HG03558 (cell line): Measurements from ENCODE around the gene PTBP3.
"Not testable (repeated sequence)": the region's sequence is repeated elsewhere in the genome, so short reads cannot be mapped to it uniquely, and the experiment has no call there.

Experiments used
- ATAC-seq: cut with Tn5 transposase; IDR thresholded peaks from one replicate; pipeline ENCODE4 v1.9.1; 2021; ENCODE audit warnings: moderate number of reproducible peaks; ENCODE audit not compliant: unreplicated experiment; ENCODE audit errors: extremely low read depth

The PTBP3 gene, protein sequence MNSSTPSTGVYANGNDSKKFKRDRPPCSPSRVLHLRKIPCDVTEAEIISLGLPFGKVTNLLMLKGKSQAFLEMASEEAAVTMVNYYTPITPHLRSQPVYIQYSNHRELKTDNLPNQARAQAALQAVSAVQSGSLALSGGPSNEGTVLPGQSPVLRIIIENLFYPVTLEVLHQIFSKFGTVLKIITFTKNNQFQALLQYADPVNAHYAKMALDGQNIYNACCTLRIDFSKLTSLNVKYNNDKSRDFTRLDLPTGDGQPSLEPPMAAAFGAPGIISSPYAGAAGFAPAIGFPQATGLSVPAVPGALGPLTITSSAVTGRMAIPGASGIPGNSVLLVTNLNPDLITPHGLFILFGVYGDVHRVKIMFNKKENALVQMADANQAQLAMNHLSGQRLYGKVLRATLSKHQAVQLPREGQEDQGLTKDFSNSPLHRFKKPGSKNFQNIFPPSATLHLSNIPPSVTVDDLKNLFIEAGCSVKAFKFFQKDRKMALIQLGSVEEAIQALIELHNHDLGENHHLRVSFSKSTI

DNA sequence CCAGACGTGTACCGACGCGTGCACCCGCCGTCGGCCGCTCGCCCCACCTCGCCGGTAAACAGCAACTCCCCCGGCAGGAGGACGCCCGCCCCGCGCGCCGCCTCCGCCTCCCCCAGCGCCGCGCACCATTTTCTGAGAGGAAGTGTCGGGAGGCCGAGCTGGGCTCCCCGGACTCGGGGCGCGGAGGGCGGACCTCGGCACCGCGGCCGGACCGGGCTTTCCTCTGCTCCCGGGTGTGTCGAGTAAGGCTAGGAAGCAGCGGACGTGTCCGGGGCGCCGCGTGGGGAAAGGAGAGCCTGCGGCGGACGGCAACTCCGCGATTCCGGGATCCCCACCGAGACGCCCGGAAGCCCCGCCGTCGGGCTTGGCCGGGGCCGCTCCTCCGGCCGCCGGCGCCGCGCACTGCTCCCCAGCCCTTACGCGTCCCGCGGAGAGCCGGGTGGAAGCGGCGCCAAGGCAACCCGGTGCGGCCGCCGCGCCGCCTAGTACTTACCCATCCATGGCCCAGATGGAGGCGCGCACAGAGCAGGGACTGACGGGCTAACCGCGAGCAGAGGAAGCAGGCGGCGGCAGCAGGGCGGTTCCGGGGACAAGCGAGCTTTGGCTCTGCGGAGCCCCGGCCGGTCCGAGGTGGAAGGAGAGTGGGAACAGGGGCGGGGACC lies at the start of gene PTBP3:
PTBP3 (minus strand) TSS at position 643 of the 662 bp plus-strand sequence. CDS start 35,754 bp downstream, outside the sequence.
- ATAC-seq = peak; percentile 28

DNA sequence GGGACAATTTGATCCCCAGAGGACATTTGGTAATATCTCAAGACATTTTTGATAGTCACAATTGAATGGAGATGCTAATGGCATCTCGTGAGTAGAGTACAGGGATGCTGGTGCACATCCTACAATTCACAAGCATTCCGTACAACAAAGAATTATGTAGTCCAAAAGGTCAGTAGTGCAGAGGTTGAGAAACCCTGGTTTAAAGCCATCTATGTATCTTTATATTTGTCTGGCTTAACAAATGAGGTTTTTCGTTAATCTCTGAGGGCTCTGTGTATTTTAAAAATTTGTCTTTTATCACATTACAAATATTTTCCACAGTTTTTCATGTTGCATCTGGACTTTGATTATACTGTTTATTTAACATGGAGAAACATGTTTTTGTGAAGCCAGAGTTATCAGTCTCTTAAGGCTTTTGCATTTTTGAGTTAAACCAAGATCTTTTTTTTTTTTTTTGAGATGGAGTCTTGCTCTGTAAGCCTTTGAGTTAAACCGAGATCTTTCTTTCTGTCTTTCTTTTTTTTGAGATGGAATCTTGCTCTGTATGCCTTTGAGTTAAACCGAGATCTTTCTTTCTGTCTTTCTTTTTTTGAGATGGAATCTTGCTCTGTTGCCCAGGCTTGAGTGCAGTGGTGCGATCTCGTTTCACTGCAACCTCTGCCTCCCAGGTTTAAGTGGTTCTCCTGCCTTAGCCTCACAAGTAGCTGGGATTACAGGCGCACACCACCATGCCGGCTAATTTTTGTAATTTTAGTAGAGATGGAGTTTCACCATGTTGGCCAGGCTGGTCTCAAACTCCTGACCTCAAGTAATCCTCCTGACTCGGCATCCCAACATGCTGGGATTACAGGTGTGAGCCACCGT lies 49.3 kb upstream of the PTBP3 start:
- no peak for ATAC-seq

DNA sequence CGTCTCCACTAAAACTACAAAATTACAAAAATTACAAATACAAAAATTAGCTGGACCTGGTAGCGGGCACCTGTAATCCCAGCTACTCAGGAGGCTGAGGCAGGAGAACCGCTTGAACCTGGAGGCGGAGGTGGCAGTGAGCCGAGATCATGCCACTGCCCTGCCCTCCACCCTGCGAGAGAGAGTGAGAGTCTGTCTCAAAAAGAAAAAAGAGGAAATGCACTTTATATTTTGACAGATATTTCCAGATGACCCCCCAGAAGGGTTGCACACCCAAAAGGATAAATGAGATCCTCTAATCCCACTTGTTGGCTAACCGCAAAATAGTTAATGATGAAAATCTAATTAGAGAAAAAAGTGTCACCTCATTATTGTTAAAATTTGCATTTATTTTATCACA lies 48.6 kb upstream of the PTBP3 start:
- no peak for ATAC-seq

DNA sequence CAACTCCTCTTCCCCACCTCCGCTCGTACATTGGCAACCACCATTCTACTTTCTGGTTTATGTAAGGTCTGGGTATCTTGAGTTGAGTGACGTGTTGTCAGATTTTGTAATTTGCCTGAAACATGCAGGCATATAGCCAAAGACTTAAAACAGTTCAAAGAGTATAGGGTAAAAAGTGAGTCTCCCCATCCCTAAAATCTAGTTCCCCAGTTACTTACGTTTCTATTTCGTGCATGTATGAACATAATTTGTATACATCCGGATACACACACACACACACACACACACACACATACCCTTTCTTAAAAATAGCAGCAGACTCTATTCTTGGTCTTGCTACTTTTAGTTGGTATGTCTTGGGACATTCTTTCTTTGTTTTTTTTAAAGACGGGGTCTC lies 47.4 kb upstream of the PTBP3 start:
- ATAC-seq = no peak

DNA sequence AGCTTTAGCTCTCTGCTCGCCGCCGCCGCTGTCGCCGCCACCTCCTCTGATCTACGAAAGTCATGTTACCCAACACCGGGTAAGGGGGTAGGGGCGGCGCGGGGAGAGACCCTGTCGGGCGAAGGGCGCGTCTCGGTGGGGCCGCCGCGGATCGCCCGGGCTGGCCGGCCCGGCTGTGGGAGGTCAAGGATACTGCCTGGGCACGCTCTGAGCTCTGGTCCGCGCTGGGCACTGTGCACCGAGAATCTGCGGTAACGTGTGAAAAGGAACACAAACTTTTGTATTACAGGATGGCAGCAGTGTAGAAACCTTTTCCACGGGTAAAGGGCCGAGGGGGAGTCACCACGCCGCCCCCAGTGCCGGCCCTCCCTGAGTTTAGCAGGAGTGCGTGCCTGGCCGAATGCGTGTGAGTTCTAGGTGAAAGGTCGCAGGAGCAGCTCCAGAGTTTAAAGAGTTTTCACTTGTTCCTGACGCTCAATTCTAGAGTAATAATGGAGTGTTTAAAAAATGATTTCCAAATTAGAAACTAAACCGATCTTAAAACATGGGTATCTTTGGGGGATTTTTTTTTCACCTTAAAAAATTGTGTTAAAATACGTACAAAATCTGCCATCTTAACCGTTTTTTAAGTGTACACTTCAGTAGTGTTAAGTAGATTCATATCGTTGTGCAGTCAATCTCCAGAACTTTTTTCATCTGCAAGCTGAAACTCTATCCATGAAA lies 46.8 kb upstream of the PTBP3 start, which contains the start of gene HSDL2:
HSDL2 (plus strand) TSS at position 7 of the 723 bp plus-strand sequence; CDS start at position 63, 56 bp downstream.
- no peak for ATAC-seq

DNA sequence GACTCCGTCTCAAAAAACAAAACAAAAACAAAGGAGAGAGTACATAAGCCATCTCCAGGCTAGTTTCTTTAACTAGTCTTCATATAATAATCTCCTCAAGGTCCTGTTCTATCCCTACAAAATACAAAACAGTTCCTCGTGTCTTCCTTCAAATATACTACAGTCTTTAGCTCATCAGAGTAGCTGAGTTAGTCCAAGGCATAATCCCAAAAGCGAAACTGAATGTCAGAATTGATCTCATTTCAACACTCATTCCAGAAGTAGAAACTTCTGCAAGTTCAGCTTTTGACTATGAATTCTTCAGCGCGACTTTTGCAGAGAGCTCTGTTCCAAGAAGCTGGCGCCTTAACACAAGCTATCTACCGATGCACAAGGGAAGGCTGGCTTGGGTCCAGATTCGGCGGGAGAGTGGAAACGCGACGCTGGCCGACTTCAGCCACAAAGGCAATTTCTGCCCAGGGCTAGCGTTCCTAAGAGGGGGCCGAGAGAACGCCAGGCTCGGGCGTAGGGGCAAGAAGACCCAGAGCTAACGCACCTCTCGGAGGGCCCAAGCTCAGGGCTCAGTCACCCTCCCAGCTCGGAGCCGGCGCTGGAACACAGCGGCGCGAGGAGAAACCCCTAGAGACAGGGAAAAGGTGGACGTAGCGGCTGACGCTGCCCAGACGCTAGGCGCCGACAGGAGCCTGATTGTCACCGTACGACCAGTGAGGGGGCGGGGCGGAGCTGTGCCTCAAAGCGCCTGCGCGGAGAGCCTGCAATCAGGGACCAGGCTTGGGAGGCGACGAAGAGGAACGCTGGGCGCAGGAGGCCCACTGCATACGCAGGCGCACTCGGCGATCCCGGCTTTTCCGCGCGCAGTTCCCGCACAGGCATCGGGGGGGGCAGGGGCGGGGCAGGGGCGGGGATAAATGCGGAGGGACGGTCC lies 46.0 kb upstream of the PTBP3 start:
- peak; percentile 45 for ATAC-seq

DNA sequence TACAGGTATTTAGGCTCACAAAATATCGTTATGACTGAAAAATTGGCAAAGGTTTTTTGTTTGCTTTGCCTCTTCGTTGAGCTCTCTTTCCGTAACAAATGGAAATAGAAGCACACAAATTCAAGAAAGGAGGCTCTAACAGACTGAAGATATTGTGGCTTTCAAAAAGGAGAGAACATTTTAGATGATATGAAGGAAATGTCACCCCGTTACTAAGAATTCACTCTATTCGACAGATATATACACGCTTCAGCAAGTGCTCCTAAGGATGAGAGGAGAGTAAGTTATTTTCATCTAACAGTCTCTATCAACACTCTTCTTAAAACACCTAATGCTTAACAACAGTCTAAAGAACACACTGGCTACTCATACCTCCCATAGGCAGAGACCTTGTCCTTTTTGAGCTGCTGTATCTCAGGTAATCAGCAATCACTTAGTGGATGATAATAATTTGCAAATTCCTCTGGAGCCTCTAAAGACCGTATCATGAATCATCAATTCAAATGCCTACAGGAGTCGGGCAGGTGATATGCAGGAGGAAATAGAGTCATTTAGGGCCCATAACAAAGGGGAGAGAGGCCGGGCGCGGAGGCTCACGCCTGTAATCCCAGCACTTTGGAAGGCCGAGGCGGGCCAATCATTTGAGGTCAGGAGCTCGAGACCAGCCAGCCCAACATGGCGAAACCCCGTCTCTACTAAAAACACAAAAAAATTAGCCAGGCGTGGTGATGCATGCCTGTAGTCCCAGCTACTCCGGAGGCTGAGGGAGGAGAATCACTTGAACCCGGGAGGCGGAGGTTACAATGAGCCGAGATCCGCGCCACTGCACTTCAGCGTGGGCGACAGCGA lies 45.1 kb upstream of the PTBP3 start:
- peak; percentile 6 for ATAC-seq

DNA sequence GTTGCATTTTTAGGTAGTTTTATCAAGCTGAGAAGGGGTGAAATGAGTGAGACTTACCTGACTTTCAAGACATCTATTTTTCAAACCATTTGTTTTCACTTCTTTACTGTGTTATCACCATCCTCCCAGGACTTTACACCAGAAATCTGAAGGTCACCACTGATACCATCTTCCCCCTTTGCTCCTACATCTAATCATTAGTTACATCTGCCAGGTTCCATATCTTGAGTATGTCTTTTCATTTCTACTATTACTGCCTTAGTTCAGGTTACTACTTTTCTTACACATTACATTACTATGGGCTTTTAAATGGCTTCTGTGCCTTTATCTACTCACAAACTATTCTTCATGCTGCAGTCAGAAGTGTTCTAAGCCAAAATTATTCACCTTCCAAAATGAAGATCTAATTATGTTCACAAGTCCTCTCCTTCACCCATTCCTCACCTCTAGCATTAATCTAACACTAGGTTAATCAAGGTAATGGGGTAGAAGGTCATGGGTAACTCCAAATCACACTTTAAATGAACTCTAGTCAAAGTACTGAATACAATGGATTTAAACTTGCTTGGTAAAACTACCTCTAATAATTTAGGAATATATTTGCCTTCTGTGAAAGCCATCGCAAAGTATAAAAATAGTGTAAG lies 44.4 kb upstream of the PTBP3 start:
- no peak for ATAC-seq

DNA sequence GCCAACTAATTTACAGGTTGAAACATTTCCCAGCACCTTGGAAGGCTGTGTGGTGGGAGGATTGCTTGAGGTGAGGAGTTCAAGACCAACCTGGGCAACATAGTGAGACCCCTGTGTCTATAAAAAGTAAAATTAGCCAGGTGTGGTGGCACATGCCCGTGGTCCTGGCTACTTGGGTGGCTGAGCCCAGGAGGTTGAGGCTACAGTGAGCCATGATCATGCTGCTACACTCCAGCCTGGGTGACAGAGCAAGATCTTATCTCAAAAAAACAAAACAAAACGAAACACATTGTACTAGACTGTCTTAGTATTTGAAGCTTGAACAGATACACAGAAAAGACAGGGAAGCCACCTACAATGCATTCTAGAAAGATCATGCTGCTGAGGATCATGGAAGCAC lies 43.7 kb upstream of the PTBP3 start:
- ATAC-seq = no peak

DNA sequence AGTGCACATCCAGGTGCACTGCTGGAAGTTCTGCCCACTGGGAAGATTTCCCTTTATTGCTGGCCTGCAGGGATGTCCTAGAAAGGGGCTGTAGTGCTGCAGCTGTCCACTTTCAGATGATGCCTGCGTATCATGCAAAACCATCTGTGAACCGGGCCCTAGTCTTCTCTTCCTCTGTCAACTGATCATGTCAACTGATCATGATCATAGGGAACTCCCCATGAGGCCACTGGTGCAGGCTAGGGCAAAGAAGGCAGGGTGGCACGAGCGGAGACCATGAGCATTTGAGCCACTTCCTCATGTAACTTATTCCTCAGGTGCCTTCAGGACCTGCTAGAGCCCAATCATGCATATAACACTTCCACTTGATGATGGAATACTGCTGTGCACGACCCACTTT lies 41.9 kb upstream of the PTBP3 start:
- ATAC-seq = no peak

DNA sequence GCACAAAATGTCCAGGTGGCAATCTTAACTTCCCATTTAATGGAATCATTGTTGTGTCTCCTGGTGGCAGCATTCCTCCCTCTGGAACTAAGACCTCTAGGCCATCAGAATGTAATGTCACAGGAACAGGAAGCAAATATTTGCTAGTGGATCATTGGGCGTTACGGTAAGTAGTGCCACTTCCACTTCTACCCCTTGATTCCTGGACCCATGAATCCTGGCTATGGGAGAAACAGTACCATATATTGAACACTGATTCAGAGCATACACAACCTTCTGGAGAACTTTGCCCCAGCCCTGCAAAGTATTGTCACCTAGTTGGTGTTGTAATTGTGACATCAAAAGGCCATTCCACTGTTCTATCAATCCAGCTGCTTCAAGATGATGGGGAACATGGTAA lies 40.8 kb upstream of the PTBP3 start:
- ATAC-seq = not testable (repeated sequence)

DNA sequence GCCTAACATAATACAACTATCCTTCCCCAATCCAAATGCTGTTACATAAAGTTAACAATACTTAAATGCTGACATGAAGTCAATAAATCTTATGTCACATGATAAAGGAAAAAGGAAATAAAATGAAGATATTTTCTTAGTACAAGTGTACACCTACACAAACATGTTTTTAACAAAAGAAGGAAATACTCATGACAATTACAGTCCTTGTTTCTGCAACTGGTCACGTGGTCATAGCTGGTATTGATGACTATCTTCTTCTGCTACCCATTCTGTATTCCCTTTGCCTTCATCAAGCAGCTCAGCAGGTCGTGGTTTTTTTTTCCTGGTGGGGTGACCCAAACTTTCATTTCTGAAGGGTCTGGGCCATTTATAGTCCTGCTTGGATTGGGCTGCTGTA lies 40.2 kb upstream of the PTBP3 start:
- ATAC-seq = not testable (repeated sequence)

DNA sequence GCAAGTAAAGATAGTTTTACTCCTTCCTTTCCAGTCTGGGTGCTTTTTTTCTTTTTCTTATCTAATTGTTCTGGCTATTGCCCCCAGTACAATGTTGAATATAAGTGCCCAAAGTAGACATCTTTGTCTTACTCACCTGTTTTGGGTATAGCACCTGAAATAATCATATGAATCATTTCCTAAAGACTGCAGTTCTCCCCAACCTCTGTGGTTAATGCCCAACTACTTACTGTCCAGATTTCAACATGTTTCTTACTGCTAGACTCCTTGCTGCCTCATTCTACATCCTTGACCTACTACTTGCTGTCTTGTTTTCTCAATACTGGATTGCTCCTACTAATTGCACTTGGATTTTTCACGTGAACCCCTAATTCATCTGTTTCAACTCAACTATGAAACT lies 37.6 kb upstream of the PTBP3 start:
- ATAC-seq = no peak

DNA sequence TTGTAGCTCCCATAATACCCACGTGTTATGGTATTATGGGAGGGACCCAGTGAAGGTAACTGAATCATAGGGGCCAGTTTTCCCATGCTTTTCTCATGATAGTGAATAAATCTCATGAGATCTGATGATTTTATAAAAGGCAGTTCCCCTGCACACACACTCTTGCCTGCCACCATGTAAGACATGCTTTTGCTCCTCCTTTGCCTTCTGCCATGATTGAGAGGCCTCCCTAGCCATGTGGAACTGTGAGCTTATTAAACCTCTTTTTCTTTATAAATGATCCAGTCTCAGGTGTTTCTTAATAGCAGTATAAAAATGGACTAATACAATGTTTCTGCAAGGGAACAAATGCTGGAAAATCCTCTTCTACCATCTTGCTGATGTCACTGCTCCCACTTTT lies 36.4 kb upstream of the PTBP3 start:
- ATAC-seq = no peak

DNA sequence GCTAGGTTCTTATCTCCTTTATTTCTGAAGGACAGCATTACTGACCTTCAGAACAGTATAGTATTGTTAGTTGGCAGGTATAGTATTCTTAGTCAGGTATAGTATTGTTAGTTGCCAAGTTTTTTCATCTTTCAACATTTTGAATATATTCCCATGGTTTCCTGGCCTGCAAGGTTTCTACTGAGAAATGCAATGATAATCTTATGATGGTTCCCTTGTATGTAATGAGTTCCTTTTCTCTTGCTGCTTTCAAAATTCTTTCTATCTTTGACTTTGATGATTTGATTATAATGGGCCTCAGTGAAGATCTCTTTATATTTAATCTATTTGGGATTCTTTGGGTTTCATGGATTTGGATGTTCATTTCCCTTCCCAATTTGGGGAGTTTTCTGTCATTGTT lies 34.0 kb upstream of the PTBP3 start:
- no peak for ATAC-seq

DNA sequence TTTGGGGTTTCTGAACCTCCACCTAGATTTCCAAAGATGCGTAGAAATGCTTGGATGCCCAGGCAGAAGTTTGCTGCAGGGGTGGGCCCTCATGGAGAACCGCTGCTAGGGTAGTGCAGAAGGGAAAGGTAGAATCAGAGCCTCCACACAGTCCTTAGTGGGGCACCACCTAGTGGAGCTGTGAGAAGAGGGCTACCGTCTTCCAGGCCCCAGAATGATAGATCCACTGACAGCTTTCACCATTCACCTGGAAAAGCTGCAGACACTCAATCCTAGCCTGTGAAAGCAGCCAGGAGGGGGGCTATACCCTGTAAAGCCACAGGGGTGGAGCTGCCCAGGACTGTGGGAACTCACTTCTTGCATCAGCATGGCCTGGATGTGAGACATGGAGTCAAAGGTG lies 33.2 kb upstream of the PTBP3 start:
- no peak for ATAC-seq

DNA sequence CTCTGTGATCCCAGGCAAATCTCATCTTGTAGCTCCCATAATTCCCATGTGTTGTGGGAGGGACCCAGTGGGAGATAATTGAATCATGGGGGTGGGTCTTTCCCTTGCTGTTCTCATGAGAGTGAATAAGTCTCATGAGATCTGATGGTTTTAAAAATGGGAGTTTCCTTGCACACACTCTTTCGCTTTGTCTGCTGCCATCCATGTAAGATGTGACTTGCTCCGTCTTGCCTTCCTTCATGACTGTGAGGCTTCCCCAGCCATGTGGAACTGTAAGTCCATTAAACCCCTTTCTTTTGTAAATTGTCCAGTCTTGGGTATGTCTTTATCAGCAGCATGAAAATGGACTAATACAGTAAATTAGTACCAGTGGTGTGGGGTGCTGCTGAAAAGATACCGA lies 31.8 kb upstream of the PTBP3 start:
- ATAC-seq = not testable (repeated sequence)
